ENCODE results near the gene RGMA. TPM values are rescaled to one million over a fixed set of nuclear protein-coding genes. Genes with fewer than 3 reads are reported as not detected.

RGMA gene
- total and polyA plus RNA-seq, 2 experiments from 2014 or later, result 34.2 to 36.5 TPM

DNA sequence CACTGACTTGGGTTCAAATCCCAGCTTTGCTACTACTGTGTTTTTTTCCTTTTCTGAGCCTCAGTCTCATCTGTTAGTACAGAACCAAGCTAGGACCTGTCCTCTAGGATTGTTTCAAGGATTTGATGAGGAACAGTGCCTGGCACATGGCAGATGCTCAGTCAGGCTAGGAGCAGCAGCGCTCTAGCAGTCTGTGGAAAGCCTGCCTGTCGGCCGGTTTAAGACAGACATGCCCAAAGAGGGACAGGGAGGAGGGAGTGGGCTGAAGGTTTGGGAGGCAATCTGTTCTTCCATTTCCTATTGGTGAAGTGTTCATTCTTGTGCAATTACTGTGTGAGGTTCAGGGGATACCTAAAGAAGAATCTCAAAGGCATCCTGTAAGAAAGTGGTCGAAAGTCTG lies 35.1 kb upstream of the RGMA start (continued):
- TF ChIP-seq, protein P1, sequence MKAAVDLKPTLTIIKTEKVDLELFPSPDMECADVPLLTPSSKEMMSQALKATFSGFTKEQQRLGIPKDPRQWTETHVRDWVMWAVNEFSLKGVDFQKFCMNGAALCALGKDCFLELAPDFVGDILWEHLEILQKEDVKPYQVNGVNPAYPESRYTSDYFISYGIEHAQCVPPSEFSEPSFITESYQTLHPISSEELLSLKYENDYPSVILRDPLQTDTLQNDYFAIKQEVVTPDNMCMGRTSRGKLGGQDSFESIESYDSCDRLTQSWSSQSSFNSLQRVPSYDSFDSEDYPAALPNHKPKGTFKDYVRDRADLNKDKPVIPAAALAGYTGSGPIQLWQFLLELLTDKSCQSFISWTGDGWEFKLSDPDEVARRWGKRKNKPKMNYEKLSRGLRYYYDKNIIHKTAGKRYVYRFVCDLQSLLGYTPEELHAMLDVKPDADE (IDR thresholded peaks at IDR 0.05), result no peak
- TF ChIP-seq, protein P2, sequence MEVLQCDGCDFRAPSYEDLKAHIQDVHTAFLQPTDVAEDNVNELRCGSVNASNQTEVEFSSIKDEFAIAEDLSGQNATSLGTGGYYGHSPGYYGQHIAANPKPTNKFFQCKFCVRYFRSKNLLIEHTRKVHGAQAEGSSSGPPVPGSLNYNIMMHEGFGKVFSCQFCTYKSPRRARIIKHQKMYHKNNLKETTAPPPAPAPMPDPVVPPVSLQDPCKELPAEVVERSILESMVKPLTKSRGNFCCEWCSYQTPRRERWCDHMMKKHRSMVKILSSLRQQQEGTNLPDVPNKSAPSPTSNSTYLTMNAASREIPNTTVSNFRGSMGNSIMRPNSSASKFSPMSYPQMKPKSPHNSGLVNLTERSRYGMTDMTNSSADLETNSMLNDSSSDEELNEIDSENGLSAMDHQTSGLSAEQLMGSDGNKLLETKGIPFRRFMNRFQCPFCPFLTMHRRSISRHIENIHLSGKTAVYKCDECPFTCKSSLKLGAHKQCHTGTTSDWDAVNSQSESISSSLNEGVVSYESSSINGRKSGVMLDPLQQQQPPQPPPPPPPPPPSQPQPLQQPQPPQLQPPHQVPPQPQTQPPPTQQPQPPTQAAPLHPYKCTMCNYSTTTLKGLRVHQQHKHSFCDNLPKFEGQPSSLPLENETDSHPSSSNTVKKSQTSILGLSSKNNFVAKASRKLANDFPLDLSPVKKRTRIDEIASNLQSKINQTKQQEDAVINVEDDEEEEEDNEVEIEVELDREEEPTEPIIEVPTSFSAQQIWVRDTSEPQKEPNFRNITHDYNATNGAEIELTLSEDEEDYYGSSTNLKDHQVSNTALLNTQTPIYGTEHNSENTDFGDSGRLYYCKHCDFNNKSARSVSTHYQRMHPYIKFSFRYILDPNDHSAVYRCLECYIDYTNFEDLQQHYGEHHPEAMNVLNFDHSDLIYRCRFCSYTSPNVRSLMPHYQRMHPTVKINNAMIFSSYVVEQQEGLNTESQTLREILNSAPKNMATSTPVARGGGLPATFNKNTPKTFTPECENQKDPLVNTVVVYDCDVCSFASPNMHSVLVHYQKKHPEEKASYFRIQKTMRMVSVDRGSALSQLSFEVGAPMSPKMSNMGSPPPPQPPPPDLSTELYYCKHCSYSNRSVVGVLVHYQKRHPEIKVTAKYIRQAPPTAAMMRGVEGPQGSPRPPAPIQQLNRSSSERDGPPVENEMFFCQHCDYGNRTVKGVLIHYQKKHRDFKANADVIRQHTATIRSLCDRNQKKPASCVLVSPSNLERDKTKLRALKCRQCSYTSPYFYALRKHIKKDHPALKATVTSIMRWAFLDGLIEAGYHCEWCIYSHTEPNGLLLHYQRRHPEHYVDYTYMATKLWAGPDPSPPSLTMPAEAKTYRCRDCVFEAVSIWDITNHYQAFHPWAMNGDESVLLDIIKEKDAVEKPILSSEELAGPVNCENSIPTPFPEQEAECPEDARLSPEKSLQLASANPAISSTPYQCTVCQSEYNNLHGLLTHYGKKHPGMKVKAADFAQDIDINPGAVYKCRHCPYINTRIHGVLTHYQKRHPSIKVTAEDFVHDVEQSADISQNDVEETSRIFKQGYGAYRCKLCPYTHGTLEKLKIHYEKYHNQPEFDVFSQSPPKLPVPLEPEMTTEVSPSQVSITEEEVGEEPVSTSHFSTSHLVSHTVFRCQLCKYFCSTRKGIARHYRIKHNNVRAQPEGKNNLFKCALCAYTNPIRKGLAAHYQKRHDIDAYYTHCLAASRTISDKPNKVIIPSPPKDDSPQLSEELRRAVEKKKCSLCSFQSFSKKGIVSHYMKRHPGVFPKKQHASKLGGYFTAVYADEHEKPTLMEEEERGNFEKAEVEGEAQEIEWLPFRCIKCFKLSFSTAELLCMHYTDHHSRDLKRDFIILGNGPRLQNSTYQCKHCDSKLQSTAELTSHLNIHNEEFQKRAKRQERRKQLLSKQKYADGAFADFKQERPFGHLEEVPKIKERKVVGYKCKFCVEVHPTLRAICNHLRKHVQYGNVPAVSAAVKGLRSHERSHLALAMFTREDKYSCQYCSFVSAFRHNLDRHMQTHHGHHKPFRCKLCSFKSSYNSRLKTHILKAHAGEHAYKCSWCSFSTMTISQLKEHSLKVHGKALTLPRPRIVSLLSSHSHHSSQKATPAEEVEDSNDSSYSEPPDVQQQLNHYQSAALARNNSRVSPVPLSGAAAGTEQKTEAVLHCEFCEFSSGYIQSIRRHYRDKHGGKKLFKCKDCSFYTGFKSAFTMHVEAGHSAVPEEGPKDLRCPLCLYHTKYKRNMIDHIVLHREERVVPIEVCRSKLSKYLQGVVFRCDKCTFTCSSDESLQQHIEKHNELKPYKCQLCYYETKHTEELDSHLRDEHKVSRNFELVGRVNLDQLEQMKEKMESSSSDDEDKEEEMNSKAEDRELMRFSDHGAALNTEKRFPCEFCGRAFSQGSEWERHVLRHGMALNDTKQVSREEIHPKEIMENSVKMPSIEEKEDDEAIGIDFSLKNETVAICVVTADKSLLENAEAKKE (CRISPR knock-in tag; IDR thresholded peaks at IDR 0.05), result no peak

DNA sequence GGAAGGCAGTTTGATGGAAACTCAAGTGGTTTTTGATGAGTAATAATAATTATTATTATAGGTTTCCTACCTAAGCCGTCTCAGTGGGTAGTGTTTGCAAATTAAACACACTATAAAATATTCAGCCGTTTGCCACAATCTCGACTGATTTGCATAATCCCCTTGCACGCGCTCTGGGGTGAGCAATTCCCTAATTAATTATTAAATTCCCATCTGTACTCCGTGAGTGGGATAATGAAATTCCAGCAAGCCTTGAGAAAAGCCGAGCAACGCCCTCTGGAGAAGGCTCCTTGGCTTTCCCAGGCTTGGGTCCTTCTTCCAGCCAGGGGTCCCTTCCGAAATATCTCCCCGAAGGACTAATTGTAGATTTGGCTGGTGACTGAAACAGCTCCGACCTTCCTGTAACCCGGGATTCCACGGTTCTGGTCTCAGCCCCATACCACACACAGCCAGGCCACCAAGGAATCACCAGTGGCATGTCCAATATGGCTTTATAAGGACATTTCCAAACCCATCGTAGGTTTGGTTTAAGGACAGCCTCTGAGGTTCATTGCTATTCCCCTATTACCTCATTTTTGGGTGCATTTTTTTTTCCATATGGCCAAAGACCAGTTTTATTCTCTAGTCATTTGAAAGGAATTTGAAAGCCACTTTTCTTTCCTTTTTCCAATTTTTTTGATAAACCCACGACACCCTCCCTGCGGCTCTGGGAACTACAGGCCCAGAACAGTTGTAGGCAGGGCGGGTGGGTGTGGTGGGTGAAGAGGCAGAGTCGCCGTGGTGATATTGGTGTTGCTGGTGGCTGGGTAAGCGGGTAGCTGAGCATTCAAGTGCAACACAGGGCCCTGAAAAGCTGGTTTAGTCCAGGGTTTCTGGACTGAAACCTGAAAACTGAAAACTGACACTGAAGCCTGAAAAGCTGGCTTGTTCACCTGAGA lies 33.2 kb upstream of the RGMA start:
- Mint-ChIP-seq H3K27ac (no peak overlapping the region), H3K27me3 (ENCODE audit: insufficient read depth, low read depth, poor library complexity) (peaks cover 8% of the 10 kb centered on the region), H3K4me1 (peaks cover 4% of the 10 kb centered on the region; the same call in 1 of the 3 replicates), H3K4me3 (no peak overlapping the region), H3K9me3 (no peaks in the 10 kb centered on the region), H3K36me3 (ENCODE audit: low read depth) (no peaks in the 10 kb centered on the region)
- DNase-seq (ENCODE audit: low spot score), result no peak
- Histone ChIP-seq H3K27ac (ENCODE audit: low read depth) (no peak overlapping the region), H3K27me3 (ENCODE audit: insufficient read depth) (no peaks in the 10 kb centered on the region), H3F3A (replicated peaks; ENCODE audit: low read depth) (no peaks in the 10 kb centered on the region), H2AFZ (no peak overlapping the region), H4K20me1 (replicated peaks; ENCODE audit: insufficient read depth) (no peaks in the 10 kb centered on the region), H3K79me2 (replicated peaks; ENCODE audit: insufficient read depth) (no peaks in the 10 kb centered on the region), H3K4me1 (ENCODE audit: insufficient read depth) (no peaks in the 10 kb centered on the region), H3K36me3 (ENCODE audit: insufficient read depth) (no peaks in the 10 kb centered on the region), H3K9me2 (ENCODE audit: insufficient read depth) (no peaks in the 10 kb centered on the region), H3K4me3 (no peak overlapping the region), H3K4me2 (no peak overlapping the region)
- TF ChIP-seq JUNB (IDR thresholded peaks at IDR 0.05; ENCODE audit: unreplicated experiment), result no peak
- TF ChIP-seq POLR2AphosphoS5 (IDR thresholded peaks at IDR 0.05; ENCODE audit: low read depth), result no peak
- TF ChIP-seq ZNF114 (CRISPR knock-in tag; IDR thresholded peaks at IDR 0.05), result no peak
- TF ChIP-seq, protein P3, sequence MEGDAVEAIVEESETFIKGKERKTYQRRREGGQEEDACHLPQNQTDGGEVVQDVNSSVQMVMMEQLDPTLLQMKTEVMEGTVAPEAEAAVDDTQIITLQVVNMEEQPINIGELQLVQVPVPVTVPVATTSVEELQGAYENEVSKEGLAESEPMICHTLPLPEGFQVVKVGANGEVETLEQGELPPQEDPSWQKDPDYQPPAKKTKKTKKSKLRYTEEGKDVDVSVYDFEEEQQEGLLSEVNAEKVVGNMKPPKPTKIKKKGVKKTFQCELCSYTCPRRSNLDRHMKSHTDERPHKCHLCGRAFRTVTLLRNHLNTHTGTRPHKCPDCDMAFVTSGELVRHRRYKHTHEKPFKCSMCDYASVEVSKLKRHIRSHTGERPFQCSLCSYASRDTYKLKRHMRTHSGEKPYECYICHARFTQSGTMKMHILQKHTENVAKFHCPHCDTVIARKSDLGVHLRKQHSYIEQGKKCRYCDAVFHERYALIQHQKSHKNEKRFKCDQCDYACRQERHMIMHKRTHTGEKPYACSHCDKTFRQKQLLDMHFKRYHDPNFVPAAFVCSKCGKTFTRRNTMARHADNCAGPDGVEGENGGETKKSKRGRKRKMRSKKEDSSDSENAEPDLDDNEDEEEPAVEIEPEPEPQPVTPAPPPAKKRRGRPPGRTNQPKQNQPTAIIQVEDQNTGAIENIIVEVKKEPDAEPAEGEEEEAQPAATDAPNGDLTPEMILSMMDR (conservative IDR thresholded peaks at IDR 0.05; ENCODE audit: low read depth in 2 of 2), result no peak
- TF ChIP-seq, protein P1 (IDR thresholded peaks at IDR 0.05), result no peak
- no peak for ATAC-seq

Data from GM23338 (cell line).